GM19193 (cell line): ENCODE measurements around the gene MYOM1.

ENCODE experiments used
- POLR2A ChIP-seq: IDR thresholded peaks from 4 replicates; pipeline ENCODE4 v1.6.1; 2011; ENCODE audit not compliant: insufficient read depth, insufficient read length; ENCODE audit errors: extremely low read depth

Gene MYOM1

GRCh38 chr18:3233433-3234168 is 13.8 kb upstream of the MYOM1 start:
- TF ChIP-seq POLR2A = no peak

GRCh38 chr18:3233004-3233403 is 13.2 kb upstream of the MYOM1 start:
- TF ChIP-seq POLR2A = no peak

- TF ChIP-seq POLR2A = no peak
Measured at GRCh38 chr18:3230401-3231334, 10.9 kb upstream of the MYOM1 start.

DNA sequence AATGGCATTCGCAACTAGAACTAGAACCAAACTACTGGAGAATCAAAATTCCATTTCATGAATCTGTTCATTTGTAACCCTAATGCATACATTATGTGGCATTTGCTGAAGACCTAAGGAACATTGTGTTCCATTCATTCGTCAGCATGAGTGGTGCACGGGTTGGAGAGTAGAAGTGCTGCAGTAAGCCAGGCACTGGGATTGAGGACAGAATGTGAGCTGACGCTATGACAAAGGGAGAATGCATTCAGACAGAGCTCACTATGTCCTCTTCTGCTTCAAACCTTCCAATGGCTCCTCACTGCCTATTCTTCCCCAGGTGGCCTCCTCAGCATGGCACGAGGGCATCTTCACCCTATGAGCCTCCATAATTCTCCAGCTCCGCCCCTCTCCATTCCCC is 6.3 kb upstream of the MYOM1 start:
- TF ChIP-seq POLR2A = no peak

GRCh38 chr18:3225588-3225987 is 5.8 kb upstream of the MYOM1 start:
- TF ChIP-seq POLR2A = no peak

GRCh38 chr18:3224223-3224622 is 4.5 kb upstream of the MYOM1 start:
- TF ChIP-seq POLR2A = no peak

GRCh38 chr18:3223356-3223755 is 3.6 kb upstream of the MYOM1 start:
- TF ChIP-seq POLR2A = no peak

DNA sequence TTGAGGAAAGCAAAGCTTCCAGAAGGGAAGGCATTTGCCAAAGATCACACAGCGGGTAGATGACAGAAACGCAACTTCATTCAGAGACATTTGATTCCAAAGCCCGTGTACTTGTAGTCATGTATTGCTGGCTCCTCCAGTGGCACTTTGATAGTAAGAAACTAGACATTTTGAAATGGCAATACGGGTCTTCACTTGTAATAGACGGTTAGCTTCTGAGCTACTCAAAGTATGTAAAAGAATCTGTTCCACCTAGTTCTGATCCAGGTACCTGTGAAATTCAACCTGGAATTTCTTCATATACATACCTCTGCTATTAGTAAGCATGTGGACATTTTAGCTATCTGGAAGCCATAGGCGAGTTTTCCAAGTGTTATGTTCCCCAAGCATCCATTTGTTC is 1.7 kb upstream of the MYOM1 start:
- no peak for TF ChIP-seq POLR2A

DNA sequence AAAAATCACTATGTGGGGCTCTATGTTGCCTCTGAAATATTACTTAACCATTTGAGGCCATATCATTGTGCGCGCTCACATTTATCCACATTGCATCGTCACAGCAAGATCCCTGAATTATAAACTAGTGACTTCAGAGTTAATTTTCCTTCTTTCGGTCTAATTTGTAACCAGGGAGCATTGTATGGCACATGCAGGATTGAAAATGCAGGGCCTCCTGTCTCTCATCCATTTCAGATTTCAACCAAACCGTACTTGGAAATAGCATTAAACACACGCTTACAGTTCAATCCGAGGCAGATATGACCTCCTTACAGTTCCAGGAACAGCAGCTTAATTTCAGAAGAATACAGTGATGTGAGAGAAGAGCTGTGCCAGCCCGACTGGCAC is 532 bp downstream of the MYOM1 start:
- no peak for TF ChIP-seq POLR2A

- TF ChIP-seq POLR2A = no peak
Measured at GRCh38 chr18:3218819-3219218, 949 bp downstream of the MYOM1 start.

DNA sequence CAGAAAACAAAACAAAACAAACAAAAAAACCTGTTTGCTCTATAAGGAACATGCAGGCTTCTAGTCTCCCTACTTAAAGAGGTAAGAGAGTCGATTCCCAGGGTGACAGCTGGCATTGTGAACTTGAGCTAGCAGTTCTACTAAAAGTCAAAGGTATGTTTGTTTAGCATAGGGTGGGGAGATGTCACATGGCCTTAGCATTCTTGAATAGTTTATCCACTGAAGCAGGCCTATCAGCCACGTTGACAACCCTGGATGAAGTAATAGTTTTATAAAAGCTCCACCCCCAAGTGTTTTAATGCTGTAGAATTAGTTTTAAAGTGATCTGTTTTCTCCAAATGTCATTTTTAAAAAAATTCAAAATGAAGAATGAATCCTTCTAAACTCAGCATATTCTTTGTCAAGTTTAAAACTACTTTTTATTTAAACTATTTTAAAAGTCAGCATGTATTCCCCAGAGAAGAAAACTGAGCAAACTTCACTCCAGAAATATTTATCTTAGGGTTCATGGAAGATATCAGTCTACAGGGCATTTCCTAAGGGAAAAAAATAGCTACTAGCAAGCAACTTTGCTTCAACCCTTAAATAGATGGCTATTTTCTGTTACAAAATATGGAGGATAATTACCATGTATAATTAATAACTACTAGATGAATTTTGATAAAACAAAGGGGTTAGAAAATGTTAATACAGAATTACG is 1.7 kb downstream of the MYOM1 start:
- TF ChIP-seq POLR2A = no peak

DNA sequence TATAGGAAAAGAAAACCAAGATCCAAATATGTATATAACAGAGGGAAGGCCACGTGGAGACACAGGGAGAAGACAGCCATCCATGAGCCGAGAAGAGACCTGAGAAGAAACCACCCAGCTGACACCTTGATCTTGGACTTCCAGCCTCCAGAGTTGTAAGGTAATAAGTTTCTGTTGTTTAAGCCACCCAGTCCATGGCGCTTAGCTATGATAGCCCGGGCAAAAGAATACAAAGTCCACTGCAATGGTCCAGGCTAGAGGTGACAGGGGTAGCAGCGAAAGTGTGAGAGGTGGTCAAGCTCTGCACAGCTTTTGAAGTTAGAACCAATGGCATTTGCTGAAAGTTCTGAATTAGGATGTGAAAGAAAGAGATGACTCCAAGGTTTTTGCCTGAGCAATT is 2.8 kb downstream of the MYOM1 start:
- TF ChIP-seq POLR2A = no peak

DNA sequence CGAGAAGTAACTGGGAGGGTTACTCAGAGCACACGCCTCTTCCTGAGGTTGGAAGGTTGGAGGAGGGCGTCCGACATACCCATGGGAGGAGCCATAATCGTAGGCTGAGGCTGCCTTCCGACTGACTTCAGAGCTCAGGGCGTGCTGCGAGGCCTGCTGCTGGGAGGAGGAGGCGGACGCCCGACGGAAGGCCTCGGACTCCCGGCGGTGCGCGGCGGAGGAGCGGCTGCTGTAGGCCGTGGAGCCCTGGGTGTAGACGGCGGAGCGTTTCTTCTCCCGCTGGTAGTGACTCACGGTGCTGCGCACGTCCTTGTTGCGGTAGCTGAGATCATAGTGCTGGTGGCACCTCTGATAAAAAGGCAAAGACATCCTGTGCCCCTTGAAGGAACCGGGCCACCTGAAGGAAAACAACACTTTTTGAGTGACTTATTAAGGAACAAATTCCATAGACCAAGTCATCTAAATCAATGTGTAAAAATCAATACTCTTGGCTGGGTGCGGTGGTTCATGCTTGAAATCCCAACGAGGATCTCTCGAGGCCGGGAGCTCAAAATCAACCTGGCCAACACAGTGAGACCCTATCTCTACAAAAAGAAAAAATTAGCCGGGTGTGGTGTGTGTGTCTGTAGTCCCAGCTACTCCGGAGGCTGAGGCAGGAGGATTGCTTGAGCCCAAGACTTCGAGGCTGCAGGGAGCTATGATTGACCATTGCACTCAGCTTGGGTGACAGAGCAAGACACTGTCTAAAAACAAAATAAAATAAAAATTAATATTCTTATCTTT is 4.7 kb downstream of the MYOM1 start:
- no peak for TF ChIP-seq POLR2A

GRCh38 chr18:3213300-3214059 is 6.3 kb downstream of the MYOM1 start:
- no peak for TF ChIP-seq POLR2A
